ENCODE measurements around the gene PDZD2. TPM values are rescaled to one million over a fixed set of nuclear protein-coding genes. Genes with fewer than 3 reads are reported as not detected.

The PDZD2 gene
- total and polyA plus RNA-seq, 4 experiments from 2014 or later: 0.07 to 1.1 (median 0.68) TPM

DNA sequence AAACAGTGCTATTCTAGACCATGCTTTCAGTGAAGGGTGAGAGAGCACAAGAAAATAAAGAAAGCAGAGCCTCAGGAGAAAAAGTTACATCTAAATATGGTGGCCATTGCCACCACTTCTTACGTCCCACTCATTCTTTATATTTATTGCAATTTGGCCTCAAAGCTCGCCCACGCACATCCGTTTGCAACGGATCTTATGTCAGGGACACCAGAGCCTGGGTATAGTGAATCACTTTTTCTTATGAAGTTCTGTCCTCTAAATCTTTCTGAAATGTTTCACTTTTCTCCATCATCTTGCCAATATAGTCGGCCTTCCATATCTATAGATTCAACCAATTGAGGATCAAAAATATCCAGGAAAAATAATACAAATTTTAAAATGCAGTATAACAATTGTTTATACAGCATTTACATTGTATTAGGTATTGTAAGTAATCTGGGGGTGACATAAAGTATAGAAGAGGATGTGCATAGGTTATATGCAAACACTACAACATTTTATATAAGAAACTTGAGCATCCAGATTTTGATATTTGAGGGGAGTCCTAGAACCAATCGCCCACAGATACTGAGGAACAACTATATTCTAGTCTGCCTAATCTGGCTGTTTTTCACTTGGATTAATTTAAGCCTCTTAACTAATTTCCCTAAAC is 500.0 kb downstream of the PDZD2 start:
- no peaks in the 10 kb centered on the region for H3K27me3 Mint-ChIP-seq
- Histone ChIP-seq H3K36me3 (ENCODE audit: insufficient read depth, low read length) (peaks cover 14% of the 10 kb centered on the region), H3K9me3 (ENCODE audit: control insufficient read depth in 1 of 2, low read length in 2 of 2) (no peaks in the 10 kb centered on the region), H3K27ac (ENCODE audit: low read depth, low read length) (no peak overlapping the region), H3K27me3 (ENCODE audit: insufficient read depth, low read length) (no peaks in the 10 kb centered on the region), H3K4me1 (ENCODE audit: insufficient read depth, low read length) (peaks cover 12% of the 10 kb centered on the region), H3K4me3 (ENCODE audit: low read length in 2 of 2) (no peak overlapping the region)
- peaks cover 23 to 35% (median 30%) of the 10 kb centered on the region in 4 donors for H3K4me1 Mint-ChIP-seq
- peak overlapping the region in 4 of 8 donors; percentile 24 to 51 (median 34) for H3K4me3 Mint-ChIP-seq
- CTCF ChIA-PET (ENCODE audit: partially characterized antibody): no interaction called here
- intact Hi-C loops (cut with micrococcal nuclease): no loop called here
- POLR2A ChIA-PET (ENCODE audit: partially characterized antibody): interaction anchor here (1.6 kb wide), 1 partner anchor 35 kb away, joined by 4 read pairs; the partner anchor contains the start of gene GOLPH3
- H3K27ac Mint-ChIP-seq: peak overlapping the region in 5 of 7 donors; percentile 52 to 61 (median 53)
- H3K36me3 Mint-ChIP-seq: peaks cover 27 to 41% of the 10 kb centered on the region in 2 donors
- DNase-seq: peak in 3 of 5 donors; percentile 10 to 48 (median 12)
- no peaks in the 10 kb centered on the region for H3K9me3 Mint-ChIP-seq

DNA sequence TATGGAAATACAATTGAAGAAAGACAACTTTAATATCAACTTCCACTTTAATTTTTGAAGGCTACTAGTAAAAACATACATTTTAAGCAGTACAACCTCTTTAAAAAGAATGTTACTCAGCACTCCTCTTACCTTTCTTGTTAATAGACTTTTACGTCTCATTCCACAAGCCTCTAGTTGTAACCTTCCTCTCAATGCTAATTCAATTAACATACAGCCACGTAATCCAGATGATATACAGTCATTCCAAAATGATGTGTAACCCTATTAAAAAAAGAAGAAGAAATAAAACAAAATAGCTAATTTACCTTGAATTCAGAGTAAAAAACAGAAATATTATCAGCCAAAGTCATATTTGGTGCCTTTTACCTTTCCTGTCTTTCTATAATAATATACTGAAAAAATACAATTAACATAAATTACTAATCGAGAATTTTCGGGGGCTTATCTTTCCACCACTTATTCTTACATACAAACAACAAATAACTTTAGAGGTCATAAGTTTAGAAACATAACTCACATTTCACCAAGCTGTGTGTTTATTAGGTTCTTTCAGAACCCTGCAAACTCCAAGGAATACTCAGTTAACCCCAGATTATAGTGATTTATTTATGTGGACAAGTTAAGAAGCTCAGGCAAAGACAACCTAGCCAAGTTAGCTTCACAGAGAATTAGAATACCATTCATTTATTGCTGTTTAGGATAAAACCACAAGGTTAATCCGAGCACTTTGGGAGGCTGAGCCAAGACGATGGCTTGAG is 504.9 kb downstream of the PDZD2 start:
- H3K4me3 Mint-ChIP-seq: no peak overlapping the region
- no peaks in the 10 kb centered on the region for H3K27me3 Mint-ChIP-seq
- H3K4me1 Mint-ChIP-seq: peaks cover 44 to 64% (median 57%) of the 10 kb centered on the region in 4 donors
- H3K9me3 Mint-ChIP-seq: no peaks in the 10 kb centered on the region
- Histone ChIP-seq H3K36me3 (ENCODE audit: insufficient read depth, low read length) (peaks cover 5% of the 10 kb centered on the region), H3K27ac (ENCODE audit: low read depth, low read length) (no peak overlapping the region), H3K9me3 (ENCODE audit: control insufficient read depth in 1 of 2, low read length in 2 of 2) (no peaks in the 10 kb centered on the region), H3K4me3 (ENCODE audit: low read length in 2 of 2) (no peak overlapping the region), H3K27me3 (ENCODE audit: insufficient read depth, low read length) (no peaks in the 10 kb centered on the region), H3K4me1 (ENCODE audit: insufficient read depth, low read length) (peaks cover 50% of the 10 kb centered on the region)
- intact Hi-C loops (cut with micrococcal nuclease): no loop called here
- POLR2A ChIA-PET (ENCODE audit: partially characterized antibody): interaction anchor here (0.6 kb wide), 1 partner anchor 589 kb away, joined by 3 read pairs; no protein-coding TSS in a partner anchor
- peak overlapping the region in 1 of 7 donors; percentile 19 for H3K27ac Mint-ChIP-seq
- H3K36me3 Mint-ChIP-seq: peaks cover 21 to 38% of the 10 kb centered on the region in 2 donors
- CTCF ChIA-PET (ENCODE audit: partially characterized antibody): interaction anchor here (1.4 to 1.5 kb wide), 2 partner anchors 8 to 87 kb away, joined by 3 to 7 read pairs; no protein-coding TSS in a partner anchor
- no peak for DNase-seq

DNA sequence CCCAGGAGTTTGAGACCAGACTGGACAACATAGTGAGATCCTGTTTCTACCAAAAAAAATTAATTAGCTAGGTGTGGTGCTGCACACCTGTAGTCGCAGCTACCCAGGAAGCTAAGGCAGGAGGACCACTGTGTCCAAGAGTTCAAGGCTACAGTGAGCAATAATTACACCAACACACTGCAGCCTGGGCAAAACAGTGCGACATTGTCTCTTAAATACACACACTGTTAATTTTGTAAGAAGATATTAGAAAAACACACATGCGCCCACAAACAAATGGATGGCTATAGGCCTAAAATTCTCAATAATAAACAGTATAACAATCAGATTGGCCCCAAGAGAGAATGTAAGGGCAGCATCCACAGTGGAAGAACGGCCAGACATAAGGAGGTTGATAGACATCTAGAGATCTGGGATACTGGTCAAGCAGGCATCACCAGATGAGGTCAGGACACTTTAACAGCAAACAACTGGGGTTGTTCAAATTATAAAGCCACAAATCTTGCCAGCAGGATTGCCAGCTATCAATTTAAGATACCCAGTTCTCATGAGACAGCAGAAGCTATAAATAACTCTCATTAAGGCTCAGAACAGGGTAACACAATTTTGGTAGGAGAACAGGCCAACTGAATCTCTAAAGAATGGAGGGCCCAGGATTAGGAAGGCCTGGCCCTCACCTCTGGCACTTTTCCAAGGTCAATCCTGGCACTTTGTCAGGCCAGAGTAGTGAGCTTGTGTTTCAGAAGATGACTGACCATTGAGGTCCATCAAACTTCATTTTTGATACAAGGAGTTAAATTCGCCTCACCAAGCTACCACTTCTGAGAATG is 505.7 kb downstream of the PDZD2 start:
- Mint-ChIP-seq H3K27me3 (no peaks in the 10 kb centered on the region), H3K27ac (peak overlapping the region in 3 of 7 donors; percentile 12 to 88 (median 70)), H3K4me1 (peaks cover 42 to 64% (median 55%) of the 10 kb centered on the region in 4 donors), H3K36me3 (peaks cover 18 to 32% of the 10 kb centered on the region in 2 donors), H3K4me3 (no peak overlapping the region), H3K9me3 (no peaks in the 10 kb centered on the region)
- Histone ChIP-seq H3K27ac (ENCODE audit: low read depth, low read length) (no peak overlapping the region), H3K36me3 (ENCODE audit: insufficient read depth, low read length) (peaks cover 5% of the 10 kb centered on the region), H3K9me3 (ENCODE audit: control insufficient read depth in 1 of 2, low read length in 2 of 2) (no peaks in the 10 kb centered on the region), H3K4me3 (ENCODE audit: low read length in 2 of 2) (no peak overlapping the region), H3K4me1 (ENCODE audit: insufficient read depth, low read length) (peaks cover 50% of the 10 kb centered on the region), H3K27me3 (ENCODE audit: insufficient read depth, low read length) (no peaks in the 10 kb centered on the region)
- intact Hi-C loops (cut with micrococcal nuclease): no loop called here
- CTCF ChIA-PET (ENCODE audit: partially characterized antibody): interaction anchor here (1.0 to 1.5 kb wide), 3 partner anchors 9 to 445 kb away, joined by 3 to 7 read pairs (median 3); no protein-coding TSS in a partner anchor
- POLR2A ChIA-PET (ENCODE audit: partially characterized antibody): interaction anchor here (0.7 kb wide), 1 partner anchor 29 kb away, joined by 3 read pairs; the partner anchor contains the start of gene GOLPH3
- DNase-seq: no peak

DNA sequence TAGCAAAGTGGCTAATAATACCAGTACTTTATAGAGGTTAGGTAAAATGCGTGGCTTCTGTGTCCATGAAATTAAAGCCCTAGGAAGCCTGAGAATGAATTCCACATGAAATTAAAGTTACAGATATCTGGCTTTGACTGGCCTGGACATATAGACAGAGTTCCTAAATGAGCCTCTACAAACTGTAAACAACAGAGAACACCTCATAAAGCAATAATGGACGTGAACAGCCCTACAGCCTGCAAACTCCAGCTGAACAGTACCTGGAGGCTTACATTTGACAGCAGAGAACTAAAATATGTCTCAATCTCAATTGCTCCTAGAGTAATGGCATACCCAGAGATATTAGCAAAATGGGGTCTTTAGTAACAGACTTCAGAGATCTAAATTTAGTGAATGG is 506.4 kb downstream of the PDZD2 start:
- Histone ChIP-seq H3K36me3 (ENCODE audit: insufficient read depth, low read length) (peaks cover 5% of the 10 kb centered on the region), H3K4me3 (ENCODE audit: low read length in 2 of 2) (no peak overlapping the region), H3K9me3 (ENCODE audit: control insufficient read depth in 1 of 2, low read length in 2 of 2) (no peaks in the 10 kb centered on the region), H3K4me1 (ENCODE audit: insufficient read depth, low read length) (peaks cover 55% of the 10 kb centered on the region), H3K27me3 (ENCODE audit: insufficient read depth, low read length) (no peaks in the 10 kb centered on the region), H3K27ac (ENCODE audit: low read depth, low read length) (no peak overlapping the region)
- Mint-ChIP-seq H3K27me3 (no peaks in the 10 kb centered on the region), H3K36me3 (peaks cover 15 to 28% of the 10 kb centered on the region in 2 donors), H3K4me1 (peaks cover 38 to 64% (median 52%) of the 10 kb centered on the region in 4 donors), H3K4me3 (no peak overlapping the region), H3K9me3 (no peaks in the 10 kb centered on the region), H3K27ac (peak overlapping the region in 5 of 7 donors; percentile 9 to 88 (median 43))
- CTCF ChIA-PET (ENCODE audit: partially characterized antibody): interaction anchor here (1.0 kb wide), 1 partner anchor 444 kb away, joined by 3 read pairs; no protein-coding TSS in a partner anchor
- POLR2A ChIA-PET (ENCODE audit: partially characterized antibody): interaction anchor here (0.6 to 0.7 kb wide), 2 partner anchors 28 to 203 kb away, joined by 3 to 5 read pairs; partner anchors contain the start of gene GOLPH3
- no peak for DNase-seq
- intact Hi-C loops (cut with micrococcal nuclease): no loop called here

DNA sequence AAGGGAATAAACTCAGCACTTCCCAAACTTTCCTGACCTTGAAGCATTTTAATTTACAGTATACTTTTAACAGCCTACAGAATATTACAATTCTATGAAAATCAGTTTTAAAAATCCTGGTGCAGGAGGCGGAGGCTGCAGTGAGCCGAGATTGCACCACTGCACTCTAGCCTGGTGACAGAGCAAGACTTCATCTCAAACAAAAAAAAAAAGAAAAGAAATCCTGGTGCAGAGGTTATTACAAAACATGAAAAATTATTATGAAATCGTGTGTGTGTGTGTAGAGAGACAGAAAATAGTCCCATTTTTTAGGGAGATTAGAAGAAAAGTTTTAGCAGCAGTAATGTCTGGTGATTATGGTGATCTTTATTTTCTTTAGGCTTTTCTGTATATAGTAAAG is 508.3 kb downstream of the PDZD2 start:
- Histone ChIP-seq H3K36me3 (ENCODE audit: insufficient read depth, low read length) (peaks cover 5% of the 10 kb centered on the region), H3K9me3 (ENCODE audit: control insufficient read depth in 1 of 2, low read length in 2 of 2) (no peaks in the 10 kb centered on the region), H3K4me1 (ENCODE audit: insufficient read depth, low read length) (peaks cover 66% of the 10 kb centered on the region), H3K27me3 (ENCODE audit: insufficient read depth, low read length) (no peaks in the 10 kb centered on the region), H3K4me3 (ENCODE audit: low read length in 2 of 2) (no peak overlapping the region), H3K27ac (ENCODE audit: low read depth, low read length) (no peak overlapping the region)
- POLR2A ChIA-PET (ENCODE audit: partially characterized antibody): no interaction called here
- no peaks in the 10 kb centered on the region for H3K27me3 Mint-ChIP-seq
- intact Hi-C loops (cut with micrococcal nuclease): no loop called here
- no peak for DNase-seq
- H3K36me3 Mint-ChIP-seq: peaks cover 19% of the 10 kb centered on the region in 2 donors
- H3K9me3 Mint-ChIP-seq: no peaks in the 10 kb centered on the region
- H3K27ac Mint-ChIP-seq: peak overlapping the region in 4 of 7 donors; percentile 24 to 50 (median 34)
- peaks cover 40 to 67% (median 53%) of the 10 kb centered on the region in 4 donors for H3K4me1 Mint-ChIP-seq
- peak overlapping the region in 2 of 8 donors; percentile 27 to 47 for H3K4me3 Mint-ChIP-seq
- CTCF ChIA-PET (ENCODE audit: partially characterized antibody): interaction anchor here (1.0 kb wide), 1 partner anchor 20 kb away, joined by 3 read pairs; no protein-coding TSS in a partner anchor

DNA sequence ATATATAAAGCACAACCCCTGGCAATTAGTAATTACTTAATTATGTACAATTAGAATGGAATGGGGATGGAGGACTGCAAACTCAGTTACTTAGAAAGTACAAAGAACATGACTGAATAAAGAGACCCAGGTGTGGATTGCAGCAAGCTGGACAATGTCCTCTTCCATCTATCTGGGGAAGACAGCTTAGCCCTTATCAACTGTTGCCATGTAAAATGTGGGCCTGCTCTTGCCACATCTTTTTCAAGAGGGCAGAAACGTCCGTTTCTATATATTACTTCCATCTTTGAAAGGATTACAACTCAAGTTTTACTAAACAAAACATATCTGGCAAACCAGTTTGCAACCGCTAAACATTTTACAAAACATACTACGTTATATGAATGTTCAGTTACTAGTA is 509.0 kb downstream of the PDZD2 start:
- no peaks in the 10 kb centered on the region for H3K9me3 Mint-ChIP-seq
- intact Hi-C loops (cut with micrococcal nuclease): no loop called here
- Histone ChIP-seq H3K27me3 (ENCODE audit: insufficient read depth, low read length) (no peaks in the 10 kb centered on the region), H3K4me1 (ENCODE audit: insufficient read depth, low read length) (peaks cover 71% of the 10 kb centered on the region), H3K9me3 (ENCODE audit: control insufficient read depth in 1 of 2, low read length in 2 of 2) (no peaks in the 10 kb centered on the region), H3K4me3 (ENCODE audit: low read length in 2 of 2) (no peak overlapping the region), H3K36me3 (ENCODE audit: insufficient read depth, low read length) (peaks cover 5% of the 10 kb centered on the region), H3K27ac (ENCODE audit: low read depth, low read length) (no peak overlapping the region)
- no peak for DNase-seq
- CTCF ChIA-PET (ENCODE audit: partially characterized antibody): no interaction called here
- POLR2A ChIA-PET (ENCODE audit: partially characterized antibody): no interaction called here
- no peak overlapping the region for H3K4me3 Mint-ChIP-seq
- H3K4me1 Mint-ChIP-seq: peaks cover 40 to 71% (median 55%) of the 10 kb centered on the region in 4 donors
- H3K27me3 Mint-ChIP-seq: no peaks in the 10 kb centered on the region
- H3K36me3 Mint-ChIP-seq: peaks cover 18% of the 10 kb centered on the region in 2 donors
- no peak overlapping the region for H3K27ac Mint-ChIP-seq
